Immature natural killer cell (primary cell): ENCODE measurements around the gene INPP1. TPM values are rescaled to one million over a fixed set of nuclear protein-coding genes. Genes with fewer than 3 reads are reported as not detected.

Source experiments
- DNase-seq, 3 donors: peaks; one replicate each; pipeline ENCODE4 v3.0.0; 2022; ENCODE audit warnings: mixed read lengths in 1 of 3
- H3K27ac Mint-ChIP-seq, 6 donors: one replicate each; pipeline ENCODE4 v1.8.0; 2020; ENCODE audit warnings: mixed read lengths in 6 of 6, mild to moderate bottlenecking in 5 of 6, inconsistent platforms in 4 of 6, moderate library complexity in 3 of 6
- H3K27me3 Mint-ChIP-seq, 3 donors: one replicate each; pipeline ENCODE4 v1.8.0; 2020 to 2021; ENCODE audit warnings: low read depth in 3 of 3, mild to moderate bottlenecking in 3 of 3, mixed read lengths in 3 of 3, moderate library complexity in 3 of 3, inconsistent platforms in 1 of 3
- H3K36me3 Mint-ChIP-seq, 3 donors: one replicate each; pipeline ENCODE4 v1.8.0; 2020; ENCODE audit warnings: mixed read lengths in 3 of 3, inconsistent platforms in 2 of 3, mild to moderate bottlenecking in 2 of 3
- H3K4me1 Mint-ChIP-seq, 2 donors: one replicate each; pipeline ENCODE4 v1.8.0; 2020; ENCODE audit warnings: inconsistent platforms in 2 of 2, mild to moderate bottlenecking in 2 of 2, mixed read lengths in 2 of 2, moderate library complexity in 1 of 2
- H3K4me3 Mint-ChIP-seq, 5 donors: one replicate each; pipeline ENCODE4 v1.8.0; 2020; ENCODE audit warnings: mild to moderate bottlenecking in 5 of 5, mixed read lengths in 5 of 5, inconsistent platforms in 3 of 5, moderate library complexity in 3 of 5
- H3K9me3 Mint-ChIP-seq, 6 donors: one replicate each; pipeline ENCODE4 v1.8.0; 2020; ENCODE audit warnings: mild to moderate bottlenecking in 6 of 6, mixed read lengths in 6 of 6, inconsistent platforms in 4 of 6, moderate library complexity in 3 of 6
- polyA plus RNA-seq, 3 donors: library from polyadenylated mRNA; unstranded; fragments of 300-500 nt; fragmentation: Illumina TruSeq; gene quantifications; one replicate each; pipeline ENCODE4 v1.2.3, GENCODE V29; 2021

Gene INPP1
- polyA plus RNA-seq, 3 donors from 2014 or later, result 7.6 to 19.3 (median 13.4) TPM

- H3K4me3 Mint-ChIP-seq, result no peak overlapping the region
- peaks cover 0 to 3% (median 2%) of the 10 kb centered on the region in 3 donors for H3K27me3 Mint-ChIP-seq
- peaks cover 11 to 17% of the 10 kb centered on the region in 2 donors for H3K4me1 Mint-ChIP-seq
- H3K27ac Mint-ChIP-seq, result no peak overlapping the region
- DNase-seq, result no peak
- H3K36me3 Mint-ChIP-seq, result no peaks in the 10 kb centered on the region
- no peaks in the 10 kb centered on the region for H3K9me3 Mint-ChIP-seq
Measured at GRCh38 chr2:190339394-190339793, 4.0 kb upstream of the INPP1 start.

- Mint-ChIP-seq H3K4me3 (no peak overlapping the region), H3K27ac (peak overlapping the region in 1 of 6 donors; percentile 55), H3K36me3 (no peaks in the 10 kb centered on the region), H3K9me3 (no peaks in the 10 kb centered on the region), H3K4me1 (peaks cover 17 to 26% of the 10 kb centered on the region in 2 donors), H3K27me3 (peaks cover 0 to 4% (median 2%) of the 10 kb centered on the region in 3 donors)
- no peak for DNase-seq
Measured at GRCh38 chr2:190340369-190340768, 3.0 kb upstream of the INPP1 start.

- Mint-ChIP-seq H3K27me3 (peaks cover 2 to 4% (median 3%) of the 10 kb centered on the region in 3 donors), H3K27ac (peak overlapping the region in 5 of 6 donors; percentile 58 to 93 (median 83)), H3K36me3 (no peaks in the 10 kb centered on the region), H3K4me1 (peaks cover 24 to 31% of the 10 kb centered on the region in 2 donors), H3K9me3 (no peaks in the 10 kb centered on the region), H3K4me3 (peak overlapping the region; percentile 71 to 91 (median 90))
- no peak for DNase-seq
Measured at GRCh38 chr2:190342611-190343010, 778 bp upstream of the INPP1 start.

GRCh38 chr2:190343089-190343535, 277 bp upstream of the INPP1 start:
- no peak for DNase-seq
- Mint-ChIP-seq H3K9me3 (no peaks in the 10 kb centered on the region), H3K36me3 (no peaks in the 10 kb centered on the region), H3K27me3 (peaks cover 2 to 4% (median 3%) of the 10 kb centered on the region in 3 donors), H3K27ac (peak overlapping the region; percentile 78 to 93 (median 85)), H3K4me3 (peak overlapping the region; percentile 88 to 91 (median 90)), H3K4me1 (peaks cover 24 to 31% of the 10 kb centered on the region in 2 donors)

- Mint-ChIP-seq H3K36me3 (no peaks in the 10 kb centered on the region), H3K27ac (peak overlapping the region; percentile 79 to 88 (median 85)), H3K4me3 (peak overlapping the region; percentile 85 to 97 (median 92)), H3K9me3 (no peaks in the 10 kb centered on the region), H3K4me1 (peaks cover 24 to 31% of the 10 kb centered on the region in 2 donors), H3K27me3 (peaks cover 2 to 7% (median 4%) of the 10 kb centered on the region in 3 donors)
- DNase-seq, result peak in 1 of 3 donors; percentile 24
Measured at GRCh38 chr2:190344276-190344827, 963 bp downstream of the INPP1 start.

GRCh38 chr2:190350371-190350770, 7.0 kb downstream of the INPP1 start:
- peaks cover 20 to 33% of the 10 kb centered on the region in 2 donors for H3K4me1 Mint-ChIP-seq
- H3K4me3 Mint-ChIP-seq, result no peak overlapping the region
- DNase-seq, result no peak
- no peak overlapping the region for H3K27ac Mint-ChIP-seq
- H3K36me3 Mint-ChIP-seq, result peaks cover 3 to 10% (median 10%) of the 10 kb centered on the region in 3 donors
- peaks cover 0 to 5% (median 2%) of the 10 kb centered on the region in 3 donors for H3K27me3 Mint-ChIP-seq
- no peaks in the 10 kb centered on the region for H3K9me3 Mint-ChIP-seq

GRCh38 chr2:190351955-190352354, 8.6 kb downstream of the INPP1 start:
- peak overlapping the region in 2 of 6 donors; percentile 6 to 13 for H3K27ac Mint-ChIP-seq
- H3K4me3 Mint-ChIP-seq, result no peak overlapping the region
- peaks cover 0 to 4% (median 0%) of the 10 kb centered on the region in 3 donors for H3K27me3 Mint-ChIP-seq
- DNase-seq, result no peak
- peaks cover 3 to 10% (median 10%) of the 10 kb centered on the region in 3 donors for H3K36me3 Mint-ChIP-seq
- H3K4me1 Mint-ChIP-seq, result peaks cover 13 to 27% of the 10 kb centered on the region in 2 donors
- no peaks in the 10 kb centered on the region for H3K9me3 Mint-ChIP-seq

- Mint-ChIP-seq H3K4me3 (peak overlapping the region in 1 of 5 donors; percentile 27), H3K9me3 (no peaks in the 10 kb centered on the region), H3K4me1 (peaks cover 13 to 27% of the 10 kb centered on the region in 2 donors), H3K36me3 (peaks cover 3 to 10% (median 10%) of the 10 kb centered on the region in 3 donors), H3K27ac (peak overlapping the region; percentile 3 to 77 (median 65)), H3K27me3 (peaks cover 0 to 4% (median 0%) of the 10 kb centered on the region in 3 donors)
- no peak for DNase-seq
Measured at GRCh38 chr2:190352668-190353536, 9.5 kb downstream of the INPP1 start.

- Mint-ChIP-seq H3K4me1 (peaks cover 13 to 27% of the 10 kb centered on the region in 2 donors), H3K27ac (peak overlapping the region in 4 of 6 donors; percentile 20 to 77 (median 65)), H3K4me3 (peak overlapping the region in 1 of 5 donors; percentile 27), H3K36me3 (peaks cover 3 to 10% (median 10%) of the 10 kb centered on the region in 3 donors), H3K9me3 (no peaks in the 10 kb centered on the region), H3K27me3 (peaks cover 0 to under 1% (median 0%) of the 10 kb centered on the region in 3 donors)
- DNase-seq, result no peak
Measured at GRCh38 chr2:190353537-190353899, 10.1 kb downstream of the INPP1 start.

- Mint-ChIP-seq H3K27me3 (peaks cover 0 to 2% (median 0%) of the 10 kb centered on the region in 3 donors), H3K27ac (peak overlapping the region in 3 of 6 donors; percentile 51 to 71 (median 51)), H3K4me3 (no peak overlapping the region), H3K9me3 (no peaks in the 10 kb centered on the region), H3K4me1 (peaks cover 19 to 28% of the 10 kb centered on the region in 2 donors), H3K36me3 (peaks cover 3 to 10% (median 10%) of the 10 kb centered on the region in 3 donors)
- no peak for DNase-seq
Measured at GRCh38 chr2:190354003-190354690, 10.8 kb downstream of the INPP1 start.

- peaks cover 0 to 4% (median 2%) of the 10 kb centered on the region in 3 donors for H3K27me3 Mint-ChIP-seq
- peaks cover 3 to 10% (median 5%) of the 10 kb centered on the region in 3 donors for H3K36me3 Mint-ChIP-seq
- no peak overlapping the region for H3K27ac Mint-ChIP-seq
- H3K4me1 Mint-ChIP-seq, result peaks cover 34 to 48% of the 10 kb centered on the region in 2 donors
- no peaks in the 10 kb centered on the region for H3K9me3 Mint-ChIP-seq
- H3K4me3 Mint-ChIP-seq, result no peak overlapping the region
- no peak for DNase-seq
Measured at GRCh38 chr2:190355968-190356644, 12.7 kb downstream of the INPP1 start.

- Mint-ChIP-seq H3K27me3 (peaks cover 0 to 4% (median 2%) of the 10 kb centered on the region in 3 donors), H3K4me3 (no peak overlapping the region), H3K4me1 (peaks cover 37 to 51% of the 10 kb centered on the region in 2 donors), H3K36me3 (peaks cover 0 to 5% (median 0%) of the 10 kb centered on the region in 3 donors), H3K27ac (peak overlapping the region in 2 of 6 donors; percentile 34 to 45), H3K9me3 (no peaks in the 10 kb centered on the region)
- DNase-seq, result no peak
Measured at GRCh38 chr2:190357600-190357999, 14.2 kb downstream of the INPP1 start.
